ENCODE data around the gene LSM2.

DNA sequence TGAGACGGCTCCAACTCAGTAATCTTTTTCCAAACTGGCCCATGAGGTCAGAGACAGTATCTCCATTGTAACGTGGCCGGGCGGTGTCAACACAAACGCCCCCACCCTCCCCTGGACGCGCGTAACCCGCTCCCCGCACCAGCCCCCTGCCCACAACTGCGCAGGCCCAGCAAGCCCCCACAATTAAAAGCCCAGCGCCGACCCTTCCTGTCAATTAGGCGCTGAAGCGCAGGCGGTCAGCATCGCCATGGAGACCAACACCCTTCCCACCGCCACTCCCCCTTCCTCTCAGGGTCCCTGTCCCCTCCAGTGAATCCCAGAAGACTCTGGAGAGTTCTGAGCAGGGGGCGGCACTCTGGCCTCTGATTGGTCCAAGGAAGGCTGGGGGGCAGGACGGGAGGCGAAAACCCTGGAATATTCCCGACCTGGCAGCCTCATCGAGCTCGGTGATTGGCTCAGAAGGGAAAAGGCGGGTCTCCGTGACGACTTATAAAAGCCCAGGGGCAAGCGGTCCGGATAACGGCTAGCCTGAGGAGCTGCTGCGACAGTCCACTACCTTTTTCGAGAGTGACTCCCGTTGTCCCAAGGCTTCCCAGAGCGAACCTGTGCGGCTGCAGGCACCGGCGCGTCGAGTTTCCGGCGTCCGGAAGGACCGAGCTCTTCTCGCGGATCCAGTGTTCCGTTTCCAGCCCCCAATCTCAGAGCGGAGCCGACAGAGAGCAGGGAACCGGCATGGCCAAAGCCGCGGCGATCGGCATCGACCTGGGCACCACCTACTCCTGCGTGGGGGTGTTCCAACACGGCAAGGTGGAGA, 8.5 kb upstream of the LSM2 start, which contains the start of the genes HSPA1A and HSPA1L:
- TF ChIP-seq, protein P1, sequence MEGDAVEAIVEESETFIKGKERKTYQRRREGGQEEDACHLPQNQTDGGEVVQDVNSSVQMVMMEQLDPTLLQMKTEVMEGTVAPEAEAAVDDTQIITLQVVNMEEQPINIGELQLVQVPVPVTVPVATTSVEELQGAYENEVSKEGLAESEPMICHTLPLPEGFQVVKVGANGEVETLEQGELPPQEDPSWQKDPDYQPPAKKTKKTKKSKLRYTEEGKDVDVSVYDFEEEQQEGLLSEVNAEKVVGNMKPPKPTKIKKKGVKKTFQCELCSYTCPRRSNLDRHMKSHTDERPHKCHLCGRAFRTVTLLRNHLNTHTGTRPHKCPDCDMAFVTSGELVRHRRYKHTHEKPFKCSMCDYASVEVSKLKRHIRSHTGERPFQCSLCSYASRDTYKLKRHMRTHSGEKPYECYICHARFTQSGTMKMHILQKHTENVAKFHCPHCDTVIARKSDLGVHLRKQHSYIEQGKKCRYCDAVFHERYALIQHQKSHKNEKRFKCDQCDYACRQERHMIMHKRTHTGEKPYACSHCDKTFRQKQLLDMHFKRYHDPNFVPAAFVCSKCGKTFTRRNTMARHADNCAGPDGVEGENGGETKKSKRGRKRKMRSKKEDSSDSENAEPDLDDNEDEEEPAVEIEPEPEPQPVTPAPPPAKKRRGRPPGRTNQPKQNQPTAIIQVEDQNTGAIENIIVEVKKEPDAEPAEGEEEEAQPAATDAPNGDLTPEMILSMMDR (conservative IDR thresholded peaks at IDR 0.05; ENCODE audit: low read length): no peak
- TF ChIP-seq EZH2phosphoT487 (IDR thresholded peaks at IDR 0.05; ENCODE audit: borderline replicate concordance): no peak

All from Loucy (cell line).